Activated T-cell treated with anti-CD3 and anti-CD28 coated beads for 48 hours (primary cell): Measurements from ENCODE around the gene SCP2.
"Not testable (repeated sequence)": the region's sequence is repeated elsewhere in the genome, so short reads cannot be mapped to it uniquely, and the experiment has no call there.

ENCODE experiments used
- DNase-seq: peaks from one replicate; pipeline ENCODE4 v3.0.0-alpha.2; 2020; ENCODE audit warnings: low read depth

The SCP2 gene

GRCh38 chr1:52916241-52916975 lies 10.7 kb upstream of the SCP2 start:
- no peak for DNase-seq

- DNase-seq, result no peak
These were observed 9.9 kb upstream of the SCP2 start for GRCh38 chr1:52917156-52917555.

- no peak for DNase-seq
These were observed 9.5 kb upstream of the SCP2 start for GRCh38 chr1:52917581-52917980.

GRCh38 chr1:52918201-52918600 lies 8.9 kb upstream of the SCP2 start:
- DNase-seq, result no peak

GRCh38 chr1:52919051-52919722 lies 7.9 kb upstream of the SCP2 start:
- DNase-seq, result no peak

GRCh38 chr1:52919723-52920483 lies 7.2 kb upstream of the SCP2 start:
- no peak for DNase-seq

- DNase-seq, result no peak
These were observed 6.2 kb upstream of the SCP2 start for GRCh38 chr1:52920791-52921291.

GRCh38 chr1:52925571-52926005 lies 1.5 kb upstream of the SCP2 start:
- DNase-seq, result no peak

GRCh38 chr1:52926864-52927211 lies 238 bp upstream of the SCP2 start:
- DNase-seq, result no peak

GRCh38 chr1:52928015-52928404 lies 934 bp downstream of the SCP2 start:
- no peak for DNase-seq

GRCh38 chr1:52929019-52929418 lies 1.9 kb downstream of the SCP2 start:
- DNase-seq, result no peak

- DNase-seq, result no peak
These were observed 10.5 kb downstream of the SCP2 start for GRCh38 chr1:52937433-52938182.

GRCh38 chr1:52938183-52938451 lies 11.0 kb downstream of the SCP2 start:
- DNase-seq, result no peak

GRCh38 chr1:52943876-52944416 lies 16.9 kb downstream of the SCP2 start:
- no peak for DNase-seq

- no peak for DNase-seq
These were observed 17.5 kb downstream of the SCP2 start for GRCh38 chr1:52944566-52944965.

GRCh38 chr1:52947490-52947889 lies 20.4 kb downstream of the SCP2 start:
- DNase-seq, result no peak

GRCh38 chr1:52949602-52950001 lies 22.5 kb downstream of the SCP2 start:
- not testable (repeated sequence) for DNase-seq

- no peak for DNase-seq
These were observed 25.0 kb downstream of the SCP2 start for GRCh38 chr1:52952112-52952511.

- no peak for DNase-seq
These were observed 28.3 kb downstream of the SCP2 start for GRCh38 chr1:52955129-52955970.

- no peak for DNase-seq
These were observed 36.0 kb downstream of the SCP2 start for GRCh38 chr1:52963101-52963500.

- DNase-seq, result no peak
These were observed 40.6 kb downstream of the SCP2 start for GRCh38 chr1:52967666-52968065.
